Left lung (tissue), 10 donors: ENCODE results near the gene CACNA1H. TPM values are rescaled to one million over a fixed set of nuclear protein-coding genes. Genes with fewer than 3 reads are reported as not detected.

Source experiments
- ATAC-seq: fragments of 200-7000 bp; cut with Tn5 transposase; one replicate; pipeline ENCODE4 v1.9.1; 2020; ENCODE audit warnings: moderate library complexity
- DNase-seq, 4 donors: peaks; one replicate each; pipeline ENCODE4 v3.0.0-alpha.2; 2013 to 2020
- H3K27ac ChIP-seq, 2 donors: fragments of 200-600 bp; sonication (generic) in 1 of 2; one replicate each; pipeline versions ENCODE4 v1.5.0 to v1.8.0; 2020 to 2021
- H3K27me3 ChIP-seq, 2 donors: fragments of 200-600 bp; sonication (generic) in 1 of 2; one replicate each; pipeline versions ENCODE4 v1.5.0 to v1.8.0; 2020 to 2021
- H3K36me3 ChIP-seq, 2 donors: fragments of 200-600 bp; sonication (generic) in 1 of 2; one replicate each; pipeline versions ENCODE4 v1.5.0 to v1.8.0; 2020 to 2021
- H3K4me1 ChIP-seq, 2 donors: fragments of 200-600 bp; one replicate each; pipeline ENCODE4 v1.8.0; 2021
- H3K4me3 ChIP-seq, 2 donors: fragments of 200-600 bp; sonication (generic) in 1 of 2; one replicate each; pipeline versions ENCODE4 v1.5.0 to v1.8.0; 2020 to 2021; ENCODE audit warnings: mild to moderate bottlenecking in 1 of 2
- H3K9me3 ChIP-seq, 2 donors: fragments of 200-600 bp; sonication (generic) in 1 of 2; one replicate each; pipeline versions ENCODE4 v1.5.0 to v1.8.0; 2020 to 2021
- intact Hi-C, 2 donors: fragments of 100-400 bp; cut with DNase I; formaldehyde crosslinking; loops; one replicate each; pipeline versions ENCODE4 v1.11.2 to v1.14.2; 2022
- polyA plus RNA-seq, 6 donors: library from polyadenylated mRNA; unstranded; fragments of 120-200 nt; gene quantifications; one replicate each; pipeline ENCODE4 v1.2.1, GENCODE V29; 2013; ENCODE audit not compliant: insufficient read length in 6 of 6
- total RNA-seq, 2 donors: library from RNA; stranded (reverse); fragmentation: NEBNext Ultra II Directional; extraction: Animal tissue kit (Norgen Biotek cat#: 25700); gene quantifications; one replicate each; pipeline ENCODE4 v1.2.1, GENCODE V29; 2021
- TF ChIP-seq, protein P1 (sequence below), 2 donors: fragments of 200-600 bp; sonication (generic) in 1 of 2; IDR thresholded peaks; one replicate each; pipeline versions ENCODE4 v1.5.0 to v1.8.0; 2021; ENCODE audit warnings: antibody characterized with exemption in 2 of 2
- donor health status: DM: no; HTN: yes; CAD: no.
- donor health status: DM: no; HTN: no; CAD: no.

CACNA1H gene
- total and polyA plus RNA-seq, 8 donors = 3.4 to 14.0 (median 7.1) TPM

DNA sequence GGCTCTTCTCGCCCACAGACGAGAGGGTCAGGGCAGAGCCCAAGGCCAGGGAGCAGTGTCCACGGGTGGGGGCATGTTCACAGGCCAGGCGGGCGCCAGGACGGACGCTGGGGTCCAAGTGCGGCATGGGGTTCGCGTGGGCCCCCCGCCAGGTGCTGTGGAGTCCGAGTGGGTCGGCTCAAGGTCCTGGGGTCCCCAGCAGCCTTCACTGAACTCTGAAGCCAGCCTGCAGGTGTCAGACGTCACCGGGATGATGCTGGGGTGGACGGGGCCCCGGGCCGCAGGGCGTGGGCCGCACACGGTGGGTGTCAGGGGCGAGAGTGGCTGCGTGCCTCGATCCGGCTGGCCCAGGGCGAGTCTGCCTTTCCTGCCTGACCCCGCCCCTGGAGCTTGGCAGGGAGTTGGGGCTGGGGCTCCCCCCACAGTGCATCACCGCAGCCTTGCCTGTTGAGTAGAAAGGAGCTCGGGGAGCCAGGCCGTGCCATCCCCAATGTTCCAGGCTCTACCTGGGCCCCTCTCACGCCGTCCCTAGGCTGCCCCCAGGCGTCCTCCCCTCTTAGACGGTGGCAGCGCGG is 19.0 kb downstream of the CACNA1H start:
- H3K27me3 ChIP-seq = peaks cover 0 to 83% of the 10 kb centered on the region in 2 donors
- H3K9me3 ChIP-seq = no peaks in the 10 kb centered on the region
- H3K4me1 ChIP-seq = no peaks in the 10 kb centered on the region
- H3K36me3 ChIP-seq = no peaks in the 10 kb centered on the region
- H3K27ac ChIP-seq = no peak overlapping the region
- no peak overlapping the region for H3K4me3 ChIP-seq
- DNase-seq (no peak), ATAC-seq (no peak)
- TF ChIP-seq, protein P1, sequence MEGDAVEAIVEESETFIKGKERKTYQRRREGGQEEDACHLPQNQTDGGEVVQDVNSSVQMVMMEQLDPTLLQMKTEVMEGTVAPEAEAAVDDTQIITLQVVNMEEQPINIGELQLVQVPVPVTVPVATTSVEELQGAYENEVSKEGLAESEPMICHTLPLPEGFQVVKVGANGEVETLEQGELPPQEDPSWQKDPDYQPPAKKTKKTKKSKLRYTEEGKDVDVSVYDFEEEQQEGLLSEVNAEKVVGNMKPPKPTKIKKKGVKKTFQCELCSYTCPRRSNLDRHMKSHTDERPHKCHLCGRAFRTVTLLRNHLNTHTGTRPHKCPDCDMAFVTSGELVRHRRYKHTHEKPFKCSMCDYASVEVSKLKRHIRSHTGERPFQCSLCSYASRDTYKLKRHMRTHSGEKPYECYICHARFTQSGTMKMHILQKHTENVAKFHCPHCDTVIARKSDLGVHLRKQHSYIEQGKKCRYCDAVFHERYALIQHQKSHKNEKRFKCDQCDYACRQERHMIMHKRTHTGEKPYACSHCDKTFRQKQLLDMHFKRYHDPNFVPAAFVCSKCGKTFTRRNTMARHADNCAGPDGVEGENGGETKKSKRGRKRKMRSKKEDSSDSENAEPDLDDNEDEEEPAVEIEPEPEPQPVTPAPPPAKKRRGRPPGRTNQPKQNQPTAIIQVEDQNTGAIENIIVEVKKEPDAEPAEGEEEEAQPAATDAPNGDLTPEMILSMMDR (IDR thresholded peaks at IDR 0.05) = no peak
- intact Hi-C loops = no loop called here

DNA sequence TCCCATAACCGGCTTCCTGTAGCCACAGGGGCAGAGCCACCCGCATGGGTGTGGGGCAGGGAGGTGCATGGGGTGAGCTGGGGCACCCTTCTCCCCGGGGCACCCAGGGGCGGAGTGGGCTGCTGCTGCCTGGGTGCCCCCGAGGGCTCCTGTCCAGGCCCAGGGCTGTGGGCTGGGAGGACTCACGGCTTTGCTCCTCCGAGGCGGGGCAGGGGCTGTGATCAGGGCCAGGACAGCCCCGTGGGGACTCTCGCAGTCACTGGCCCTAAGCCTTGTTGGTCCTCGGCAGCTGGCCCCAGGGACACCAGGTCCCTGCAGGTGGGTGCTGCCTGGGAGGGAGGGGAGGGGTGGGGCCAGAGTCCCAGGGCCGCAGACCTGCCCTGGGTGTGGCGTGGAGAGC is 19.7 kb downstream of the CACNA1H start:
- H3K27me3 ChIP-seq = peaks cover 0 to 83% of the 10 kb centered on the region in 2 donors
- ATAC-seq (no peak), DNase-seq (no peak)
- H3K4me3 ChIP-seq = no peak overlapping the region
- no peaks in the 10 kb centered on the region for H3K9me3 ChIP-seq
- no peaks in the 10 kb centered on the region for H3K36me3 ChIP-seq
- no peaks in the 10 kb centered on the region for H3K4me1 ChIP-seq
- TF ChIP-seq, protein P1 (IDR thresholded peaks at IDR 0.05) = no peak
- intact Hi-C loops = no loop called here
- no peak overlapping the region for H3K27ac ChIP-seq

DNA sequence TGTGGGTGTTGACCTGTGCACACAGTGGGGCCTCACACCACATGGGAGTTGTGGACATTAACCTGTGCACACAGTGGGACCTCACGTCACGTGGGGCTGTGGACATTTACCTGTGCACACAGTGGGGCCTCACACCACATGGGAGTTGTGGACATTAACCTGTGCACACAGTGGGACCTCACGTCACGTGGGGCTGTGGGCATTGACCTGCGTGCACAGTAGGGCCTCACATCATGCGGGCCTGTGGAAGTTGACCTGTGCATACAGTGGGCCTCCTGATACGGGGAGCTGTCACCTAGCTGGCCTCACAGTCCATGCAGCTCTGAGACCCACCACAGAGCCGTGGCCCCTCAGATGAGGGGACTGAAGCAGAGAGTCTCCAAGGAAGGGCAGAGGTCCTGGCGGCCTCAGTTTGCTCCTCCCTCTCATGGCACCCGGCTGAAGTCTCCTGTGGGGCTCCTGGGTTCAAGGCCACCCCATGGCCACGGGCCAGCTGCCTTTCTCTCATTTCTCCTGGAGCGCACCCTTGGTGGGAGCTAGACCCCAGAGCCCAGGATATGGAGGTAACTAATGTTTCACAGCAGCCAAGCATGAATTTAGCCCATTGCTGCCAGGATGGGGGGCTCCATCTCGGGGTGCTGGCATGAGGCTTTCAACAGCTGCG is 21.0 kb downstream of the CACNA1H start:
- Histone ChIP-seq H3K4me1 (no peaks in the 10 kb centered on the region), H3K27ac (no peak overlapping the region), H3K4me3 (no peak overlapping the region), H3K36me3 (no peaks in the 10 kb centered on the region), H3K9me3 (no peaks in the 10 kb centered on the region), H3K27me3 (peaks cover 0 to 83% of the 10 kb centered on the region in 2 donors)
- TF ChIP-seq, protein P1 (IDR thresholded peaks at IDR 0.05) = no peak
- no peak for ATAC-seq
- DNase-seq = no peak
- intact Hi-C loops = no loop called here

DNA sequence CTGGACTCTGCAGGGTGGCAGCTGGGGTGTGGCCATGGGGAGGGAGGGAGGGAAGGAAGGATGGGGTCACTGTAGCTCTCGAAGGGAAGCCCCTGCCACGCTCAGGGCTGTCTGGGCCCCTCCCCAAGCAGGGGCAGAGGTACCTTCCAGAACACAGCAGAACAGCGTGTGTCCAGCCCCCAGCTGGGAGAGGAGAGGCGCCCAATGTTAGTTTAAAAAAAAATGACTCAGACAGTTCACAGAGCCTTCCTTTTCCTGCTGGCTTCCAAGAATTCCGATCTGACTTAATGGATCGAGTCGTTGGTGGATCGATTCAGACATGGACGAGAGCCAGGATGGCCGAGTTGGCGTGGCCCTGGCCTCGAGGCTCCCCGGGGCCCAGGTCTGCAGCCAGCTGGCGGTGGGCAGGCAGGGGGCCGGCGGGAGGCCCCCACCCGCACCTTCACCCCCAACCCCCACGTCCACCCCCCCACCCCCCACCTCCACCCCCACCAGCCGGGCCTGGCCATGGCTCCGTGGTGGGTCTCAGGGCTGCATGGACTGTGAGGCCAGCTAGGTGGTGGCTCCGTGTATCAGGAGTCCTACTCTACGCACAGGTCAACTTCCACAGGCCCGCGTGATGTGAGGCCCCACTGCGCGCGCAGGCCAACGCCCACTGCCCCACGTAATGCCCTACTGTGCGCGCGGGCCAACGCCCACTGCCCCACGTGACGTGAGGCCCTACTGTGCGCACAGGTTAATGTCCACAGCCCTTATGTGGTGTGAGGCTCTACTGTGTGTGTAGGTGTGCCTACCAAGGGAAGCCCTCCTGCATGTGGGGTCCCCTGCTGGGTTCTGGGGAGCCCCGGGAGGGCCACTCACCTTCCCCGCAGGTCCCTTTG is 21.8 kb downstream of the CACNA1H start:
- no peaks in the 10 kb centered on the region for H3K9me3 ChIP-seq
- H3K4me1 ChIP-seq = no peaks in the 10 kb centered on the region
- TF ChIP-seq, protein P1 (IDR thresholded peaks at IDR 0.05) = no peak
- ATAC-seq (no peak), DNase-seq (no peak)
- peaks cover 0 to 82% of the 10 kb centered on the region in 2 donors for H3K27me3 ChIP-seq
- no peaks in the 10 kb centered on the region for H3K36me3 ChIP-seq
- intact Hi-C loops = no loop called here
- no peak overlapping the region for H3K27ac ChIP-seq
- no peak overlapping the region for H3K4me3 ChIP-seq
